ENCODE results near the gene GSN. TPM values are rescaled to one million over a fixed set of nuclear protein-coding genes. Genes with fewer than 3 reads are reported as not detected.

The GSN gene
- total and polyA plus RNA-seq, 4 donors = 133 to 468 (median 233) TPM

- 85% methylated on average over 1 of the region's 1 CpG for WGBS, 2 donors
- H3K27ac ChIP-seq (ENCODE audit: low read depth in 1 of 2, low read length in 1 of 2) = peak overlapping the region in 1 of 2 donors; percentile 30
- no peaks in the 10 kb centered on the region for H3K9me3 ChIP-seq (ENCODE audit: control insufficient read depth in 4 of 4, insufficient read depth in 3 of 4, low read length in 3 of 4)
- peaks cover 28 to 48% (median 32%) of the 10 kb centered on the region in 4 donors for H3K36me3 ChIP-seq (ENCODE audit: control insufficient read depth in 4 of 4, insufficient read depth in 4 of 4, low read length in 4 of 4)
- no peaks in the 10 kb centered on the region for H3K27me3 ChIP-seq (ENCODE audit: control insufficient read depth in 3 of 3, insufficient read depth in 3 of 3, low read length in 2 of 3)
- TF ChIP-seq CTCF (IDR thresholded peaks at IDR 0.05; ENCODE audit: control extremely low read depth, extremely low read depth) = no peak
- peak in 1 of 3 donors; percentile 28 for DNase-seq
- H3K9ac ChIP-seq (ENCODE audit: insufficient read depth in 1 of 2, low read length in 2 of 2) = no peak overlapping the region
- no peak for ATAC-seq (ENCODE audit: insufficient read depth, low FRiP score)
- peaks cover 4 to 68% (median 31%) of the 10 kb centered on the region in 5 donors for H3K4me1 ChIP-seq (ENCODE audit: control insufficient read depth in 5 of 5, insufficient read depth in 5 of 5, low read length in 5 of 5)
- H3K4me3 ChIP-seq = no peak overlapping the region
Measured at GRCh38 chr9:121350036-121350435, 82.1 kb downstream of the GSN start.

- Histone ChIP-seq H3K9me3 (ENCODE audit: control insufficient read depth in 4 of 4, insufficient read depth in 3 of 4, low read length in 3 of 4) (no peaks in the 10 kb centered on the region), H3K27me3 (ENCODE audit: control insufficient read depth in 3 of 3, insufficient read depth in 3 of 3, low read length in 2 of 3) (no peaks in the 10 kb centered on the region), H3K27ac (ENCODE audit: low read depth in 1 of 2, low read length in 1 of 2) (peak overlapping the region; percentile 32 to 79), H3K4me3 (no peak overlapping the region), H3K9ac (ENCODE audit: insufficient read depth in 1 of 2, low read length in 2 of 2) (peak overlapping the region in 1 of 2 donors; percentile 57), H3K36me3 (ENCODE audit: control insufficient read depth in 4 of 4, insufficient read depth in 4 of 4, low read length in 4 of 4) (peaks cover 25 to 47% (median 38%) of the 10 kb centered on the region in 4 donors), H3K4me1 (ENCODE audit: control insufficient read depth in 5 of 5, insufficient read depth in 5 of 5, low read length in 5 of 5) (peaks cover 4 to 68% (median 35%) of the 10 kb centered on the region in 5 donors)
- TF ChIP-seq CTCF (IDR thresholded peaks at IDR 0.05; ENCODE audit: control extremely low read depth, extremely low read depth) = no peak
- ATAC-seq (ENCODE audit: insufficient read depth, low FRiP score) (peak; percentile 60), DNase-seq (peak; percentile 90 to 97 (median 97))
- 15% methylated on average over 2 of the region's 2 CpGs for WGBS, 2 donors
Measured at GRCh38 chr9:121350993-121351561, 83.1 kb downstream of the GSN start.

GRCh38 chr9:121353241-121354061 lies 85.5 kb downstream of the GSN start:
- Histone ChIP-seq H3K36me3 (ENCODE audit: control insufficient read depth in 4 of 4, insufficient read depth in 4 of 4, low read length in 4 of 4) (peaks cover 18 to 32% (median 26%) of the 10 kb centered on the region in 4 donors), H3K9ac (ENCODE audit: insufficient read depth in 1 of 2, low read length in 2 of 2) (no peak overlapping the region), H3K4me1 (ENCODE audit: control insufficient read depth in 5 of 5, insufficient read depth in 5 of 5, low read length in 5 of 5) (peaks cover 8 to 56% (median 34%) of the 10 kb centered on the region in 5 donors), H3K27ac (ENCODE audit: low read depth in 1 of 2, low read length in 1 of 2) (peak overlapping the region; percentile 70 to 74), H3K4me3 (no peak overlapping the region), H3K27me3 (ENCODE audit: control insufficient read depth in 3 of 3, insufficient read depth in 3 of 3, low read length in 2 of 3) (no peaks in the 10 kb centered on the region), H3K9me3 (ENCODE audit: control insufficient read depth in 4 of 4, insufficient read depth in 3 of 4, low read length in 3 of 4) (no peaks in the 10 kb centered on the region)
- no peak for DNase-seq
- WGBS, 2 donors = 20 to 43% methylated on average over 9 of the region's 9 CpGs
- no peak for TF ChIP-seq CTCF (IDR thresholded peaks at IDR 0.05; ENCODE audit: control extremely low read depth, extremely low read depth)
- ATAC-seq (ENCODE audit: insufficient read depth, low FRiP score) = peak; percentile 50
